ENCODE data around the gene FAAH. TPM values are rescaled to one million over a fixed set of nuclear protein-coding genes. Genes with fewer than 3 reads are reported as not detected.

The FAAH gene
- total and polyA plus RNA-seq, 7 donors: 5.4 to 48.1 (median 11.5) TPM

GRCh38 chr1:46406881-46407608 lies 12.9 kb downstream of the FAAH start:
- TF ChIP-seq POLR2AphosphoS5 (IDR thresholded peaks at IDR 0.05) (no peak), CTCF (IDR thresholded peaks at IDR 0.05) (no peak), EP300 (IDR thresholded peaks at IDR 0.05) (no peak)
- 85 to 93% methylated on average over 13 of the region's 13 CpGs for WGBS, 2 donors
- Histone ChIP-seq H3K27me3 (no peaks in the 10 kb centered on the region), H3K9me3 (no peaks in the 10 kb centered on the region), H3K4me3 (peak overlapping the region; percentile 3 to 35 (median 25)), H3K27ac (peak overlapping the region in 1 of 4 donors; percentile 7), H3K4me1 (peaks cover 0 to 20% (median 16%) of the 10 kb centered on the region in 4 donors), H3K36me3 (no peaks in the 10 kb centered on the region)
- intact Hi-C loops (cut with DNase I): loop anchor here (2.0 to 5.0 kb wide), 3 partner anchors 40 to 320 kb away; no protein-coding TSS in a partner anchor
- DNase-seq: no peak

GRCh38 chr1:46407636-46408035 lies 13.5 kb downstream of the FAAH start:
- Histone ChIP-seq H3K4me1 (peaks cover 0 to 14% (median 10%) of the 10 kb centered on the region in 4 donors), H3K9me3 (no peaks in the 10 kb centered on the region), H3K4me3 (no peak overlapping the region), H3K27ac (no peak overlapping the region), H3K27me3 (no peaks in the 10 kb centered on the region), H3K36me3 (no peaks in the 10 kb centered on the region)
- intact Hi-C loops (cut with DNase I): loop anchor here (2.0 to 5.0 kb wide), 3 partner anchors 40 to 320 kb away; no protein-coding TSS in a partner anchor
- TF ChIP-seq CTCF (IDR thresholded peaks at IDR 0.05): no peak
- TF ChIP-seq POLR2AphosphoS5 (IDR thresholded peaks at IDR 0.05): no peak
- no peak for TF ChIP-seq POLR2A (IDR thresholded peaks at IDR 0.05)
- no peak for TF ChIP-seq EP300 (IDR thresholded peaks at IDR 0.05)
- 93 to 94% methylated on average over 9 of the region's 9 CpGs for WGBS, 2 donors
- no peak for DNase-seq

- intact Hi-C loops (cut with DNase I): loop anchor here (5.0 kb wide), 2 partner anchors 39 to 319 kb away; no protein-coding TSS in a partner anchor
- Histone ChIP-seq H3K27ac (no peak overlapping the region), H3K4me1 (peaks cover 0 to 11% (median 9%) of the 10 kb centered on the region in 4 donors), H3K4me3 (no peak overlapping the region), H3K9me3 (no peaks in the 10 kb centered on the region), H3K27me3 (no peaks in the 10 kb centered on the region), H3K36me3 (no peaks in the 10 kb centered on the region)
- no peak for TF ChIP-seq POLR2AphosphoS5 (IDR thresholded peaks at IDR 0.05)
- no peak for TF ChIP-seq POLR2A (IDR thresholded peaks at IDR 0.05)
- TF ChIP-seq EP300 (IDR thresholded peaks at IDR 0.05): no peak
- TF ChIP-seq CTCF (IDR thresholded peaks at IDR 0.05): no peak
- no peak for DNase-seq
- WGBS, 2 donors: 95 to 96% methylated on average over 12 of the region's 12 CpGs
Observed at GRCh38 chr1:46408356-46409062, 14.4 kb downstream of the FAAH start.

GRCh38 chr1:46409063-46409372 lies 14.9 kb downstream of the FAAH start:
- no peaks in the 10 kb centered on the region for H3K36me3 ChIP-seq
- no peak for DNase-seq
- 93 to 98% methylated on average over 1 of the region's 1 CpG for WGBS, 2 donors

More at GRCh38 chr1:46409063-46409372, 14.9 kb downstream of the FAAH start:
- Histone ChIP-seq H3K27me3 (no peaks in the 10 kb centered on the region), H3K4me1 (peaks cover 0 to 11% (median 9%) of the 10 kb centered on the region in 4 donors), H3K4me3 (no peak overlapping the region), H3K9me3 (no peaks in the 10 kb centered on the region), H3K27ac (no peak overlapping the region)
- intact Hi-C loops (cut with DNase I): loop anchor here (5.0 kb wide), 2 partner anchors 38 to 318 kb away; no protein-coding TSS in a partner anchor
- TF ChIP-seq POLR2AphosphoS5 (IDR thresholded peaks at IDR 0.05): no peak
- TF ChIP-seq POLR2A (IDR thresholded peaks at IDR 0.05): no peak
- TF ChIP-seq EP300 (IDR thresholded peaks at IDR 0.05): no peak
- no peak for TF ChIP-seq CTCF (IDR thresholded peaks at IDR 0.05)
